Transverse colon (tissue), 4 donors: ENCODE measurements around the gene CDCA7L.

Experiments used
- EP300 ChIP-seq: sonication (generic); formaldehyde crosslinking; IDR thresholded peaks from one replicate; pipeline ENCODE4 v1.6.1; 2017; ENCODE audit warnings: antibody characterized with exemption, low read depth
- POLR2A ChIP-seq: fragments of 450-650 bp; IDR thresholded peaks from one replicate; pipeline ENCODE4 v1.6.1; 2016; ENCODE audit warnings: antibody characterized with exemption, mild to moderate bottlenecking, moderate library complexity
- POLR2AphosphoS5 ChIP-seq, 3 donors: sonication (generic); formaldehyde crosslinking; IDR thresholded peaks; one replicate each; pipeline ENCODE4 v1.6.1; 2016; ENCODE audit warnings: antibody characterized with exemption in 3 of 3
- TF ChIP-seq, protein P1 (sequence below), 5 experiments: fragments of 200-600 bp in 3 of 5; fragments of 450-650 bp in 2 of 5; sonication (generic) in 3 of 5; IDR thresholded peaks; 1 replicate in 2 of 5; 2 replicates in 3 of 5; pipeline ENCODE4 v1.5.1; 2016 to 2017; ENCODE audit warnings: antibody characterized with exemption in 5 of 5, inconsistent platforms in 3 of 5, mild to moderate bottlenecking in 2 of 5, moderate library complexity in 1 of 5

DNA sequence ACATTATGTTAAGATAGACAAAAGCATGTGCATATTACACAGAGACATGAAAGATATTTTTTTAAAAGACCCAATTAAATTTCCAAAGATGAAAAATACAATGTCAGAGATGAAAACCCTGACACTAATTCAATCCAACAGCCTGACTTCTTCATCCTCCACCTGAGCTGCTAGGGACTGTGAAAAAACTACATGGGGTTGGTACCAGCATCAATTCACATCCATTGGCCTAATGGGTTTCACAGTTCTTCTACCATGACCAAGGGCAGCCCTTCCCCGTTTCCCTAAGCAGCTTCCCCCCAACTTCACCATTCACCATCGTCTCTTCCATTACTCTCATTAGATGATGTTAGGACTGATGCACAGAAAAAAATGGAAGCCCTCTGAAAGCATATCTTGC lies 37.4 kb upstream of the CDCA7L start:
- TF ChIP-seq POLR2A (no peak), EP300 (no peak), POLR2AphosphoS5 (IDR thresholded peaks at IDR 0.05) (no peak)
- TF ChIP-seq, protein P1, sequence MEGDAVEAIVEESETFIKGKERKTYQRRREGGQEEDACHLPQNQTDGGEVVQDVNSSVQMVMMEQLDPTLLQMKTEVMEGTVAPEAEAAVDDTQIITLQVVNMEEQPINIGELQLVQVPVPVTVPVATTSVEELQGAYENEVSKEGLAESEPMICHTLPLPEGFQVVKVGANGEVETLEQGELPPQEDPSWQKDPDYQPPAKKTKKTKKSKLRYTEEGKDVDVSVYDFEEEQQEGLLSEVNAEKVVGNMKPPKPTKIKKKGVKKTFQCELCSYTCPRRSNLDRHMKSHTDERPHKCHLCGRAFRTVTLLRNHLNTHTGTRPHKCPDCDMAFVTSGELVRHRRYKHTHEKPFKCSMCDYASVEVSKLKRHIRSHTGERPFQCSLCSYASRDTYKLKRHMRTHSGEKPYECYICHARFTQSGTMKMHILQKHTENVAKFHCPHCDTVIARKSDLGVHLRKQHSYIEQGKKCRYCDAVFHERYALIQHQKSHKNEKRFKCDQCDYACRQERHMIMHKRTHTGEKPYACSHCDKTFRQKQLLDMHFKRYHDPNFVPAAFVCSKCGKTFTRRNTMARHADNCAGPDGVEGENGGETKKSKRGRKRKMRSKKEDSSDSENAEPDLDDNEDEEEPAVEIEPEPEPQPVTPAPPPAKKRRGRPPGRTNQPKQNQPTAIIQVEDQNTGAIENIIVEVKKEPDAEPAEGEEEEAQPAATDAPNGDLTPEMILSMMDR (IDR thresholded peaks at IDR 0.05): no peak
